HepG2 (cell line): Measurements from ENCODE around the gene SLC27A1. TPM values are rescaled to one million over a fixed set of nuclear protein-coding genes. Genes with fewer than 3 reads are reported as not detected.

ENCODE experiments used
- ATF1 ChIP-seq: IDR thresholded peaks from 2 replicates; pipeline ENCODE4 v1.6.1; 2016; ENCODE audit warnings: mild to moderate bottlenecking, control low read depth
- SATB2 ChIP-seq: sonication (generic); formaldehyde crosslinking; IDR thresholded peaks from 2 replicates; pipeline ENCODE4 v1.5.0; 2020; ENCODE audit warnings: missing genetic modification reagents
- SMAD3 ChIP-seq: sonication (generic); formaldehyde crosslinking; IDR thresholded peaks from 2 replicates; pipeline ENCODE4 v1.4.0; 2020; ENCODE audit warnings: missing genetic modification reagents
- SSRP1 ChIP-seq: IDR thresholded peaks from 2 replicates; pipeline ENCODE4 v1.6.1; 2016; ENCODE audit warnings: control low read depth
- SUZ12 ChIP-seq: fragments of 150-350 bp; IDR thresholded peaks from 2 replicates; pipeline ENCODE4 v1.6.1; 2014; ENCODE audit warnings: low read depth, low read length
- ZNF180 ChIP-seq: sonication (generic); formaldehyde crosslinking; IDR thresholded peaks from 2 replicates; pipeline ENCODE4 v1.4.0; 2020; ENCODE audit warnings: low read depth, missing genetic modification reagents, borderline replicate concordance
- ZNF446 ChIP-seq: sonication (generic); formaldehyde crosslinking; IDR thresholded peaks from 2 replicates; pipeline ENCODE4 v1.5.0; 2020; ENCODE audit warnings: mild to moderate bottlenecking, missing genetic modification reagents
- ZNF660 ChIP-seq: sonication (generic); formaldehyde crosslinking; IDR thresholded peaks from 2 replicates; pipeline ENCODE4 v1.5.1; 2020; ENCODE audit warnings: mild to moderate bottlenecking, low read depth, missing genetic modification reagents, borderline replicate concordance
- polyA plus RNA-seq, 8 experiments: library from polyadenylated mRNA; depleted of rRNA in 3 of 8; stranded (reverse) in 7 of 8; unstranded in 1 of 8; fragments of >200 nt; fragmentation: Illumina TruSeq in 4 of 8; extraction: Trizol in 4 of 8; gene quantifications; 2 replicates each; pipeline versions ENCODE4 v1.2.1 to v1.2.3, GENCODE V29; 2011 to 2016; ENCODE audit warnings: low read depth in 4 of 8, missing spikeins in 1 of 8, mixed read lengths in 1 of 8; ENCODE audit not compliant: insufficient read depth in 1 of 8
- total RNA-seq, 5 experiments: library from RNA; depleted of rRNA; stranded (reverse); fragments of >200 nt; fragmentation: Illumina TruSeq; extraction: Trizol; gene quantifications; 2 replicates each; pipeline ENCODE4 v1.2.3, GENCODE V29; 2016; ENCODE audit warnings: low read depth in 1 of 5
- TF ChIP-seq, protein P1 (sequence below), 2 experiments: fragments of 450-650 bp in 1 of 2; sonication (generic) in 1 of 2; formaldehyde crosslinking in 1 of 2; IDR thresholded peaks; 2 replicates each; pipeline versions ENCODE4 v1.6.1 to v1.8.0; 2016 to 2022; ENCODE audit warnings: antibody characterized with exemption in 1 of 2, mild to moderate bottlenecking in 1 of 2, missing genetic modification reagents in 1 of 2
- TF ChIP-seq, protein P2 (sequence below): sonication (generic); formaldehyde crosslinking; IDR thresholded peaks from 2 replicates; pipeline ENCODE4 v1.4.0; 2020; ENCODE audit warnings: missing genetic modification reagents
- TF ChIP-seq, protein P3 (sequence below): sonication (generic); formaldehyde crosslinking; IDR thresholded peaks from 2 replicates; pipeline ENCODE4 v1.5.1; 2020; ENCODE audit warnings: mild to moderate bottlenecking, missing genetic modification reagents, moderate library complexity
- TF ChIP-seq, protein P4 (sequence below): IDR thresholded peaks from 2 replicates; pipeline ENCODE4 v1.6.1; 2016; ENCODE audit warnings: missing compliant biosample characterization, missing genetic modification reagents, borderline replicate concordance

The SLC27A1 gene
- total and polyA plus RNA-seq, 2 of the 13 experiments (the other 11 are each of a cell fraction or from before 2014, with no cell fraction given): 4.1 to 8.8 TPM

DNA sequence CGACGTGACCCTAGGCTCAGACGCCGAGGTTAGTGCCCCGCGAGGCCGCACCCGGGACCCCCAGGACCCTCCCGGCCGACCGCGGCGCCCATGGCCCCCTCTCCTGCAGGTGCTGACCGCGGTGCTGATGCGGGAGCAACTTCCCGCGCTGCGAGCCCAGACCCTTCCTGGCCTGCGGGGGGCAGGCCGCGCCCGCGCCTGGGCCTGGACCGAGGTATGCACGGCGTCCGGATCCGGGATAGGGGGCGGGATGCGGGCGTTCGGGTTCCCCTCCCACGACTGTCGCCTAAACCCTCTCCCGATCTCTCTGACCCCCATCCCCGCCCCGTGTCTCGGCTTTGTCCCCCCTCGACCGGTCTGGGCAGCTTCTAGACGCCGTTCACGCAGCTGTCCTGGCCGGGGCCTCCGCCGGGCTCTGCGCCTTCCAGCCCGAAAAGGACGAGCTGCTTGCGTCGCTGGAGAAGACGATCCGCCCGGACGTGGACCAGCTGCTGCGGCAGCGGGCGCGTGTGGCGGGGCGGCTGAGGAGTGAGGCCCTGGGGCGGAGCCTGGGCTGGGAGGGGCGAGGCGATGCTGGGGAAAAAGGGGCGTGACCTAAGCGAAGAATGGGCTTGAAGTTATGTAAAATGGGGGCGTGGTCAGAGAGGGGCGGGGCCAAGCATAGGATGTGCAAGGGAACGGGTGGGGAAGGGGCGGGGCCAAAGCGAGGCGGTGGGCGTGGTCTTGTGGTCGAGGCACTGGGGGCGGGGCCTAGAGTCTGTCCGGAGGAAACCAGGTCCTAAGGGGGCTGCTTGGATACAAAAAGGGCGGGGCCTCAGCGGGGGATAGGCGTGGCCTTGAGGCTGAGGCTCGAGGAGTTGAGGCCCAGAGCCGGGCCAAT is 69.2 kb downstream of the SLC27A1 start (continued):
- TF ChIP-seq, protein P1, sequence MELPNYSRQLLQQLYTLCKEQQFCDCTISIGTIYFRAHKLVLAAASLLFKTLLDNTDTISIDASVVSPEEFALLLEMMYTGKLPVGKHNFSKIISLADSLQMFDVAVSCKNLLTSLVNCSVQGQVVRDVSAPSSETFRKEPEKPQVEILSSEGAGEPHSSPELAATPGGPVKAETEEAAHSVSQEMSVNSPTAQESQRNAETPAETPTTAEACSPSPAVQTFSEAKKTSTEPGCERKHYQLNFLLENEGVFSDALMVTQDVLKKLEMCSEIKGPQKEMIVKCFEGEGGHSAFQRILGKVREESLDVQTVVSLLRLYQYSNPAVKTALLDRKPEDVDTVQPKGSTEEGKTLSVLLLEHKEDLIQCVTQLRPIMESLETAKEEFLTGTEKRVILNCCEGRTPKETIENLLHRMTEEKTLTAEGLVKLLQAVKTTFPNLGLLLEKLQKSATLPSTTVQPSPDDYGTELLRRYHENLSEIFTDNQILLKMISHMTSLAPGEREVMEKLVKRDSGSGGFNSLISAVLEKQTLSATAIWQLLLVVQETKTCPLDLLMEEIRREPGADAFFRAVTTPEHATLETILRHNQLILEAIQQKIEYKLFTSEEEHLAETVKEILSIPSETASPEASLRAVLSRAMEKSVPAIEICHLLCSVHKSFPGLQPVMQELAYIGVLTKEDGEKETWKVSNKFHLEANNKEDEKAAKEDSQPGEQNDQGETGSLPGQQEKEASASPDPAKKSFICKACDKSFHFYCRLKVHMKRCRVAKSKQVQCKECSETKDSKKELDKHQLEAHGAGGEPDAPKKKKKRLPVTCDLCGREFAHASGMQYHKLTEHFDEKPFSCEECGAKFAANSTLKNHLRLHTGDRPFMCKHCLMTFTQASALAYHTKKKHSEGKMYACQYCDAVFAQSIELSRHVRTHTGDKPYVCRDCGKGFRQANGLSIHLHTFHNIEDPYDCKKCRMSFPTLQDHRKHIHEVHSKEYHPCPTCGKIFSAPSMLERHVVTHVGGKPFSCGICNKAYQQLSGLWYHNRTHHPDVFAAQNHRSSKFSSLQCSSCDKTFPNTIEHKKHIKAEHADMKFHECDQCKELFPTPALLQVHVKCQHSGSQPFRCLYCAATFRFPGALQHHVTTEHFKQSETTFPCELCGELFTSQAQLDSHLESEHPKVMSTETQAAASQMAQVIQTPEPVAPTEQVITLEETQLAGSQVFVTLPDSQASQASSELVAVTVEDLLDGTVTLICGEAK (IDR thresholded peaks at IDR 0.05): no peak
- TF ChIP-seq, protein P1 (CRISPR knock-in tag; IDR thresholded peaks at IDR 0.05): no peak
- TF ChIP-seq ATF1 (CRISPR knock-in tag) (no peak), ZNF446 (CRISPR knock-in tag) (0 out of 2 replicates have a peak, but pooled peaks have one; percentile 65), SMAD3 (CRISPR knock-in tag) (no peak), SATB2 (CRISPR knock-in tag) (0 out of 2 replicates have a peak, but pooled peaks have one; percentile 49), SSRP1 (no peak), ZNF660 (no peak), ZNF180 (CRISPR knock-in tag) (no peak), SUZ12 (no peak)
- TF ChIP-seq, protein P2, sequence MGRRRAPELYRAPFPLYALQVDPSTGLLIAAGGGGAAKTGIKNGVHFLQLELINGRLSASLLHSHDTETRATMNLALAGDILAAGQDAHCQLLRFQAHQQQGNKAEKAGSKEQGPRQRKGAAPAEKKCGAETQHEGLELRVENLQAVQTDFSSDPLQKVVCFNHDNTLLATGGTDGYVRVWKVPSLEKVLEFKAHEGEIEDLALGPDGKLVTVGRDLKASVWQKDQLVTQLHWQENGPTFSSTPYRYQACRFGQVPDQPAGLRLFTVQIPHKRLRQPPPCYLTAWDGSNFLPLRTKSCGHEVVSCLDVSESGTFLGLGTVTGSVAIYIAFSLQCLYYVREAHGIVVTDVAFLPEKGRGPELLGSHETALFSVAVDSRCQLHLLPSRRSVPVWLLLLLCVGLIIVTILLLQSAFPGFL (CRISPR knock-in tag): no peak
- TF ChIP-seq, protein P3, sequence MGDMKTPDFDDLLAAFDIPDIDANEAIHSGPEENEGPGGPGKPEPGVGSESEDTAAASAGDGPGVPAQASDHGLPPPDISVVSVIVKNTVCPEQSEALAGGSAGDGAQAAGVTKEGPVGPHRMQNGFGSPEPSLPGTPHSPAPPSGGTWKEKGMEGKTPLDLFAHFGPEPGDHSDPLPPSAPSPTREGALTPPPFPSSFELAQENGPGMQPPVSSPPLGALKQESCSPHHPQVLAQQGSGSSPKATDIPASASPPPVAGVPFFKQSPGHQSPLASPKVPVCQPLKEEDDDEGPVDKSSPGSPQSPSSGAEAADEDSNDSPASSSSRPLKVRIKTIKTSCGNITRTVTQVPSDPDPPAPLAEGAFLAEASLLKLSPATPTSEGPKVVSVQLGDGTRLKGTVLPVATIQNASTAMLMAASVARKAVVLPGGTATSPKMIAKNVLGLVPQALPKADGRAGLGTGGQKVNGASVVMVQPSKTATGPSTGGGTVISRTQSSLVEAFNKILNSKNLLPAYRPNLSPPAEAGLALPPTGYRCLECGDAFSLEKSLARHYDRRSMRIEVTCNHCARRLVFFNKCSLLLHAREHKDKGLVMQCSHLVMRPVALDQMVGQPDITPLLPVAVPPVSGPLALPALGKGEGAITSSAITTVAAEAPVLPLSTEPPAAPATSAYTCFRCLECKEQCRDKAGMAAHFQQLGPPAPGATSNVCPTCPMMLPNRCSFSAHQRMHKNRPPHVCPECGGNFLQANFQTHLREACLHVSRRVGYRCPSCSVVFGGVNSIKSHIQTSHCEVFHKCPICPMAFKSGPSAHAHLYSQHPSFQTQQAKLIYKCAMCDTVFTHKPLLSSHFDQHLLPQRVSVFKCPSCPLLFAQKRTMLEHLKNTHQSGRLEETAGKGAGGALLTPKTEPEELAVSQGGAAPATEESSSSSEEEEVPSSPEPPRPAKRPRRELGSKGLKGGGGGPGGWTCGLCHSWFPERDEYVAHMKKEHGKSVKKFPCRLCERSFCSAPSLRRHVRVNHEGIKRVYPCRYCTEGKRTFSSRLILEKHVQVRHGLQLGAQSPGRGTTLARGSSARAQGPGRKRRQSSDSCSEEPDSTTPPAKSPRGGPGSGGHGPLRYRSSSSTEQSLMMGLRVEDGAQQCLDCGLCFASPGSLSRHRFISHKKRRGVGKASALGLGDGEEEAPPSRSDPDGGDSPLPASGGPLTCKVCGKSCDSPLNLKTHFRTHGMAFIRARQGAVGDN (CRISPR knock-in tag): peak; percentile 78
- TF ChIP-seq, protein P4, sequence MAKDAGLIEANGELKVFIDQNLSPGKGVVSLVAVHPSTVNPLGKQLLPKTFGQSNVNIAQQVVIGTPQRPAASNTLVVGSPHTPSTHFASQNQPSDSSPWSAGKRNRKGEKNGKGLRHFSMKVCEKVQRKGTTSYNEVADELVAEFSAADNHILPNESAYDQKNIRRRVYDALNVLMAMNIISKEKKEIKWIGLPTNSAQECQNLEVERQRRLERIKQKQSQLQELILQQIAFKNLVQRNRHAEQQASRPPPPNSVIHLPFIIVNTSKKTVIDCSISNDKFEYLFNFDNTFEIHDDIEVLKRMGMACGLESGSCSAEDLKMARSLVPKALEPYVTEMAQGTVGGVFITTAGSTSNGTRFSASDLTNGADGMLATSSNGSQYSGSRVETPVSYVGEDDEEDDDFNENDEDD (CRISPR knock-in tag): peak; percentile 69; the same call in 1 of the 2 replicates
